Neural progenitor cell (in vitro differentiated cells): ENCODE measurements around the gene PTPRG. TPM values are rescaled to one million over a fixed set of nuclear protein-coding genes. Genes with fewer than 3 reads are reported as not detected.

ENCODE experiments used
- DNase-seq: peaks from one replicate; pipeline ENCODE4 v3.0.0-alpha.2; 2016; ENCODE audit warnings: low spot score
- H2AFZ ChIP-seq: fragments of 200-600 bp; sonication (generic); replicated peaks from 2 replicates; pipeline ENCODE4 v1.6.1; 2016; ENCODE audit warnings: antibody characterized with exemption
- H3F3A ChIP-seq: fragments of 200-600 bp; sonication (generic); 2 replicates; pipeline ENCODE4 v1.6.1; 2016; ENCODE audit warnings: antibody characterized with exemption, low read depth
- H3K27ac ChIP-seq: fragments of 200-600 bp; sonication (generic); 2 replicates; pipeline ENCODE4 v1.5.1; 2016; ENCODE audit warnings: mild to moderate bottlenecking
- H3K27me3 ChIP-seq: fragments of 200-600 bp; sonication (generic); 2 replicates; pipeline ENCODE4 v1.6.1; 2016; ENCODE audit warnings: mild to moderate bottlenecking, moderate library complexity
- H3K36me3 ChIP-seq: fragments of 200-600 bp; sonication (generic); 2 replicates; pipeline ENCODE4 v1.5.1; 2016
- H3K4me1 ChIP-seq: fragments of 200-600 bp; sonication (generic); 2 replicates; pipeline ENCODE4 v1.6.1; 2016; ENCODE audit warnings: mixed run types
- H3K4me2 ChIP-seq: fragments of 200-600 bp; sonication (generic); 2 replicates; pipeline ENCODE4 v1.6.1; 2016
- H3K4me3 ChIP-seq: fragments of 200-600 bp; sonication (generic); 2 replicates; pipeline ENCODE4 v1.5.1; 2016
- H3K79me2 ChIP-seq: fragments of 200-600 bp; sonication (generic); 2 replicates; pipeline ENCODE4 v1.6.1; 2016; ENCODE audit warnings: low read depth
- H3K9ac ChIP-seq: fragments of 200-600 bp; sonication (generic); 2 replicates; pipeline ENCODE4 v1.6.1; 2016
- H3K9me3 ChIP-seq: fragments of 200-600 bp; sonication (generic); 2 replicates; pipeline ENCODE4 v1.5.1; 2016; ENCODE audit warnings: low read depth
- H4K20me1 ChIP-seq: fragments of 200-600 bp; sonication (generic); 2 replicates; pipeline ENCODE4 v1.6.1; 2016; ENCODE audit warnings: low read depth
- H3K27ac Mint-ChIP-seq: 3 replicates; pipeline ENCODE4 v1.8.0; 2021; ENCODE audit warnings: mixed read lengths
- H3K27me3 Mint-ChIP-seq: 2 replicates; pipeline ENCODE4 v1.8.0; 2022; ENCODE audit warnings: low read depth, mild to moderate bottlenecking, inconsistent platforms, moderate library complexity, mixed read lengths; ENCODE audit not compliant: insufficient read depth
- H3K36me3 Mint-ChIP-seq: 3 replicates; pipeline ENCODE4 v1.8.0; 2021; ENCODE audit warnings: mixed read lengths
- H3K4me1 Mint-ChIP-seq: 3 replicates; pipeline ENCODE4 v1.8.0; 2021; ENCODE audit warnings: mixed read lengths
- H3K4me3 Mint-ChIP-seq: 3 replicates; pipeline ENCODE4 v1.8.0; 2021; ENCODE audit warnings: mild to moderate bottlenecking, moderate library complexity, mixed read lengths
- H3K9me3 Mint-ChIP-seq: 3 replicates; pipeline ENCODE4 v1.8.0; 2020; ENCODE audit warnings: mixed read lengths
- CTCF ChIP-seq: fragments of 200-600 bp; sonication (generic); IDR thresholded peaks from 2 replicates; pipeline ENCODE4 v1.5.1; 2017; ENCODE audit warnings: antibody characterized with exemption, mild to moderate bottlenecking
- EZH2 ChIP-seq: fragments of 200-600 bp; sonication (generic); IDR thresholded peaks from 2 replicates; pipeline ENCODE4 v1.6.1; 2017; ENCODE audit warnings: antibody characterized with exemption, mild to moderate bottlenecking, moderate library complexity
- EZH2phosphoT487 ChIP-seq: fragments of 200-600 bp; sonication (generic); IDR thresholded peaks from 2 replicates; pipeline ENCODE4 v1.6.1; 2017; ENCODE audit warnings: antibody characterized with exemption
- total RNA-seq: library from RNA; depleted of rRNA; stranded (reverse); fragments of >200 nt; gene quantifications from 2 replicates; pipeline ENCODE4 v1.2.3, GENCODE V29; 2015; ENCODE audit warnings: low replicate concordance

PTPRG gene
- total RNA-seq, 1 donor from 2014 or later: 65.3 TPM

DNA sequence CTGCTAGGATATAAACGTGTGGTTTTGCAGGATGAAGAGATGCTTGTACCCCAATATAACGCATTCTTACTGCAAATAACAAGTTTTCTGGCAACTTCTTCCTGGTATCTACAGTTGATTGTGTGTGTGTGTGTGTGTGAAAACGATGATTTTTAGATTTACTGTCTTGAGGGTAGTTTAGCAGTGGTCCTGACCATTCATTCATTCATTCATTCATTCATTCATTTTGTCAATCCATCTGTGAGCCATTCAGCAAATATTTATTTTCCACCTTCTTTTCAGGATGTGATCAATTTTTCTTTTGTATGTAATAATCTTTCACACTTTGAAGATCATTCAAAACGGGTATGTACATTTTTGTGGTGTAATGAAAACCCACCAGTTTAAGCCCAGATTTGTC, 250.7 kb downstream of the PTPRG start:
- Mint-ChIP-seq H3K27me3 (no peaks in the 10 kb centered on the region), H3K36me3 (no peaks in the 10 kb centered on the region), H3K27ac (no peak overlapping the region), H3K9me3 (no peaks in the 10 kb centered on the region), H3K4me1 (peaks cover 33% of the 10 kb centered on the region), H3K4me3 (no peak overlapping the region)
- Histone ChIP-seq H3K27ac (no peak overlapping the region), H3F3A (no peaks in the 10 kb centered on the region), H3K4me1 (peaks cover 29% of the 10 kb centered on the region), H3K36me3 (no peaks in the 10 kb centered on the region), H3K9me3 (no peaks in the 10 kb centered on the region), H3K4me2 (no peak overlapping the region), H3K79me2 (peaks cover 82% of the 10 kb centered on the region), H2AFZ (no peak overlapping the region), H3K9ac (no peak overlapping the region), H3K4me3 (no peak overlapping the region), H4K20me1 (peaks cover 76% of the 10 kb centered on the region), H3K27me3 (no peaks in the 10 kb centered on the region)
- DNase-seq: no peak
- TF ChIP-seq CTCF: no peak
- no peak for TF ChIP-seq EZH2
- no peak for TF ChIP-seq EZH2phosphoT487

- Mint-ChIP-seq H3K36me3 (no peaks in the 10 kb centered on the region), H3K4me1 (peaks cover 28% of the 10 kb centered on the region), H3K27ac (no peak overlapping the region), H3K27me3 (no peaks in the 10 kb centered on the region), H3K9me3 (no peaks in the 10 kb centered on the region), H3K4me3 (no peak overlapping the region)
- Histone ChIP-seq H3K4me1 (peaks cover 24% of the 10 kb centered on the region), H3K27ac (no peak overlapping the region), H3K4me2 (no peak overlapping the region), H3K27me3 (no peaks in the 10 kb centered on the region), H3F3A (no peaks in the 10 kb centered on the region), H3K9ac (no peak overlapping the region), H2AFZ (no peak overlapping the region), H3K36me3 (no peaks in the 10 kb centered on the region), H3K9me3 (no peaks in the 10 kb centered on the region), H3K79me2 (peaks cover 82% of the 10 kb centered on the region), H3K4me3 (no peak overlapping the region), H4K20me1 (peaks cover 74% of the 10 kb centered on the region)
- DNase-seq: no peak
- TF ChIP-seq EZH2 (no peak), CTCF (no peak), EZH2phosphoT487 (no peak)
These were observed 251.1 kb downstream of the PTPRG start for GRCh38 chr3:61812517-61812916.

- Histone ChIP-seq H2AFZ (no peak overlapping the region), H3K4me3 (no peak overlapping the region), H3K4me2 (no peak overlapping the region), H3K36me3 (no peaks in the 10 kb centered on the region), H3K9ac (no peak overlapping the region), H3K4me1 (peaks cover 13% of the 10 kb centered on the region), H3K79me2 (peaks cover 76% of the 10 kb centered on the region), H4K20me1 (peaks cover 65% of the 10 kb centered on the region), H3K9me3 (no peaks in the 10 kb centered on the region), H3F3A (no peaks in the 10 kb centered on the region), H3K27ac (no peak overlapping the region), H3K27me3 (no peaks in the 10 kb centered on the region)
- no peak for DNase-seq
- H3K4me3 Mint-ChIP-seq: no peak overlapping the region
- peaks cover 17% of the 10 kb centered on the region for H3K4me1 Mint-ChIP-seq
- no peak overlapping the region for H3K27ac Mint-ChIP-seq
- no peaks in the 10 kb centered on the region for H3K9me3 Mint-ChIP-seq
- H3K27me3 Mint-ChIP-seq: no peaks in the 10 kb centered on the region
- no peak for TF ChIP-seq EZH2phosphoT487
- TF ChIP-seq CTCF: no peak
- TF ChIP-seq EZH2: no peak
- H3K36me3 Mint-ChIP-seq: no peaks in the 10 kb centered on the region
These were observed 252.3 kb downstream of the PTPRG start for GRCh38 chr3:61813636-61814035.
